ENCODE measurements around the gene SERTAD2. TPM values are rescaled to one million over a fixed set of nuclear protein-coding genes. Genes with fewer than 3 reads are reported as not detected.

The SERTAD2 gene
- polyA plus RNA-seq, 6 donors from 2014 or later = 7.9 to 21.8 (median 13.2) TPM

DNA sequence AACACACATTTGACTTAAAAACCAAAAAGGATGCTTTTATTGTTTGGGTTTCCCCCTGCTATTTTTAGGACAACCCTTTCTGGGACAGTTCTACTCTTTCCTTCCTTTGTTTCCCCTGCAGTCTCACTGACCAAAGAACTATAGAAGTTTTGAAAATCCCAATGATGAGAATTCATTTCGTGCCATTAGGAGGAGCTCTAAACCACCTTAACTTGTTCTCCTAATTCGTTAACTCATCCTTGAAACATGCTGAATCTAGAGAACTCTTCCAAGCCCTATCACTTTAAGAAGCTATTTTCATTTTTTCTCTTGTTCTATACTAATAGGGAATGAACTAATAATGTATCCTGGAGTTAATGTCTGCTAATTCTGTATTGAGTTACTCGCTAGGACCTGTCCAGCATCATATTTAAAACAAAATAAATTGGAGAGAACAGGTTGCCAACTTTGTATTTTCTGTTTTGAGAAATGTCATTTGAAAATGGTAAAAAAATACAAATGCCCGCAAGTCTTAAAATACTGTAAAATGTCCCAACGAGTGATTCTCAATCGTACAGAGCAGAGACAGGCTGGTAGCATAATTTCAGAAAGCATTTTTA, 66.7 kb downstream of the SERTAD2 start:
- Mint-ChIP-seq H3K36me3 (peaks cover 4 to 14% of the 10 kb centered on the region in 2 donors), H3K27me3 (no peaks in the 10 kb centered on the region), H3K9me3 (no peaks in the 10 kb centered on the region), H3K4me1 (peaks cover 8 to 12% (median 11%) of the 10 kb centered on the region in 3 donors), H3K27ac (peak overlapping the region in 2 of 6 donors; percentile 1 to 58), H3K4me3 (no peak overlapping the region)
- ATAC-seq (ENCODE audit: low read depth in 2 of 2) (peak; percentile 59 to 70), DNase-seq (peak; percentile 35)

DNA sequence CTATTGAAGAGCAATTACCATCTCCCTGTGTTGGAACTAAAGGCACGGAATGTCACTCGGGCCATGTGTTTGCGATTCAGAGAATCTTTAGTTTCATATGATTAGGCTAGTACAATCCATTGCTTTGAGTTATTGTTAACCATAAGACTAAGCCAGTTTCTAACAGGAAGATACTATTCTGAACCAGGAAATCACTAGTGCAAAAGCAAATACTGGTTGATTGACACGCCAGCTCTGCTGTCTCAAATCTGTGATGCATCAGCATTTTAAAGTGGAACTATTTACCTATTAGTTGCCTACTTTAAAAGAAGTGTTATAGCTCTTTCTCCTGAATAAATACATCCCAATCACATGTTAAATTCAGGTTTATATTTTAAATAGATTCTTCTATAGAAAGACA, 67.7 kb downstream of the SERTAD2 start:
- H3K9me3 Mint-ChIP-seq = no peaks in the 10 kb centered on the region
- peaks cover 4 to 8% of the 10 kb centered on the region in 2 donors for H3K36me3 Mint-ChIP-seq
- no peaks in the 10 kb centered on the region for H3K27me3 Mint-ChIP-seq
- no peak for ATAC-seq (ENCODE audit: low read depth in 2 of 2)
- no peak overlapping the region for H3K4me3 Mint-ChIP-seq
- H3K27ac Mint-ChIP-seq = peak overlapping the region in 2 of 6 donors; percentile 50 to 54
- no peak for DNase-seq
- H3K4me1 Mint-ChIP-seq = peaks cover 8 to 12% (median 11%) of the 10 kb centered on the region in 3 donors

DNA sequence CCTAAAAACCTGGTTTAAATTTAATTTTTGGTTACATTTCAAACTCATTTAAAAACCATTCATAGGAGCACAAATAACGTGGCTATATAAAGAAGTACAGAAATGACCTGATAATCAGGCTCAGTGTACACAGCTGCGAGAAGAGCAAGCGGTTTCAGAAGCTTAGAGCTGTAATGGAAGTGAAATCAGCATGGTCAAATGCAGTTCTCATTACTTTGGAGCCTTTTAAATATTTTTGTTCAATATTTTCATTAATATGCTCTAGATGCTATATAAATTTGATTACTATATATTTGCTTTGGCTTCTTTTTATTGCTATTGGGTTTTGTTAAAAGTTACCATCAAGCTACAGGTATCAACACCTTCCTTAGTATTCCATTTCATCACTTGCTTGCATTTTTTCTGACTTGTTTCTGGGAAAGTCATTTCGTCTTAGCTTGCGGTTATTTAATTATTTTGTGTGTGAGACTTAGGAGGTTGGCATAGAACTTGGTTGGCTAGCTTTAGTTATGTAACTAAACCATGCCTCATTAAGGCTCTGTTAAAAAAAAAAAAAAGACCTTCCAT, 70.9 kb downstream of the SERTAD2 start:
- DNase-seq (no peak), ATAC-seq (ENCODE audit: low read depth in 2 of 2) (no peak)
- H3K4me3 Mint-ChIP-seq = no peak overlapping the region
- peaks cover under 1 to 6% of the 10 kb centered on the region in 2 donors for H3K36me3 Mint-ChIP-seq
- H3K27ac Mint-ChIP-seq = peak overlapping the region in 2 of 6 donors; percentile 0 to 28
- H3K4me1 Mint-ChIP-seq = peaks cover 8 to 12% (median 11%) of the 10 kb centered on the region in 3 donors
- H3K9me3 Mint-ChIP-seq = no peaks in the 10 kb centered on the region
- H3K27me3 Mint-ChIP-seq = no peaks in the 10 kb centered on the region

DNA sequence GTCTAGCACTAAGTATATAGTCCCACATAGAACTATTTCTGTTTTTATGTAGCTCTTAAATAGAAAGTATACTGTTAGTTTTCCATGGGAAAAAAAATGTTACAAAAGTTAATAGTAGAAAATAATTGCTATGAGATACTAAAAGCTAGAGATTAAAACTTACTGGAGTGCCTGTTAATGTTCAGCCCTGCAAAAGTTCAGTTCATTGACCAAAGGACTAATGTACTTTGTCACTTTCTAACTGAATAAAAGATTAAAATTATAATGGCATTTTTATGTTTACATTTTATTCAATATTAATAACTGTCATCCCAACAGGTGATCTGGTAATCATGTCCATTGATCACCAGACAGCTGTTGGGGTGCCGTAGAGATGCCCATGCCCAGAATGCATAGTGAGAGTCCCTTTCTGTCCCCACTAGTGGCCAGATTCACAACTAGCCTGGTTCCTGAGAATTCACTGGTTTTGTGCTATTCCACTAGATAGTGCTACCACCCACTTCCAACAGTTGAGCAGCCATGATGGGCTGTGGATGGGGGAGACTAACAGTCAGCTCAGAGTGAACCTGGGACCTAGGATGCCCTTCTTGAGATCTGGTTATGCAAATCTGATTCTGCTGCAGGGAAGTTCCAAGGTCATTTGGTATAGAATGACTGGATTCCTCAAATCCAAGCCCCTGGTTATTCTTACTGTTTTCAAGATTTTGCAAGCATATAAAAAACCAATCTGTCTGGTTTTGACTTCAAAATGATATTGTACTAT, 71.8 kb downstream of the SERTAD2 start:
- peak overlapping the region in 4 of 6 donors; percentile 0 to 41 (median 24) for H3K27ac Mint-ChIP-seq
- peaks cover 6 to 10% (median 9%) of the 10 kb centered on the region in 3 donors for H3K4me1 Mint-ChIP-seq
- H3K36me3 Mint-ChIP-seq = peaks cover 0 to 9% of the 10 kb centered on the region in 2 donors
- no peak overlapping the region for H3K4me3 Mint-ChIP-seq
- DNase-seq (no peak), ATAC-seq (ENCODE audit: low read depth in 2 of 2) (no peak)
- no peaks in the 10 kb centered on the region for H3K9me3 Mint-ChIP-seq
- no peaks in the 10 kb centered on the region for H3K27me3 Mint-ChIP-seq

Other genes starting within 250 kb of the SERTAD2 start
- 1 to 10 TPM in 1 of 6 donors, under 1 TPM in 4, not detected in 1; 0.05 to 1.3 (median 0.74) TPM for gene LGALSL, start 199.8 kb downstream of the SERTAD2 start, polyA plus RNA-seq (ENCODE audit: low read depth in 6 of 6)
- gene AFTPH, start 129.6 kb downstream of the SERTAD2 start, polyA plus RNA-seq (ENCODE audit: low read depth in 6 of 6) = 10 to 100 TPM; 48.2 to 77.9 (median 57.2) TPM

All from naive B cell (primary cell).